HFF-Myc (cell line): ENCODE results near the gene POC1A.

Experiments used
- DNase-seq: peaks from one replicate; pipeline ENCODE4 v3.0.0-alpha.2; 2011; ENCODE audit warnings: low read depth; ENCODE audit errors: extremely low read depth
- H3K4me3 ChIP-seq: replicated peaks from 2 replicates; pipeline ENCODE4 v1.5.1; 2011; ENCODE audit warnings: low read depth, mild to moderate bottlenecking, control low read depth, low read length
- TF ChIP-seq, protein P1 (sequence below): IDR thresholded peaks from 2 replicates; pipeline ENCODE4 v1.5.1; 2012; ENCODE audit warnings: mild to moderate bottlenecking, low read depth, low read length, control low read depth; ENCODE audit errors: missing control alignments

The POC1A gene

DNA sequence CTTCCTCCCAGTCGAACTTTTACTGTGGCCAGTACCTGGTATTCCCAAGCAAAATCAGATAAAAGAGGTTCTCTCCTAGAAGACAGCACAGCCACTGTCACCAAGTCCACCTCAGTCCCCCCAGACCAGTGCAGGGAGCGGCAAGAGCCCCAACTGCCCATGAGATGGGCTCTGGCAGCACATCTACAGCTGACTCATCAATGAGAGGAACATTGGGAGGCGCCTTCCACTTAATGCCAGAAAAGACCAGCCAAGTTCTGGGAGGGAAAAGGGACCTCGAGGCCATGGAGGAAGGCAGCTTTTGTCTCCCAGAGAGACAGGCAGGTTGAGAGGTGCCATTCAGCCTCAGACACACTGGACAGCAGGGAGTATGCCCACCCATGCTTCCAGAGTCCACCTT is 28.2 kb downstream of the POC1A start:
- TF ChIP-seq, protein P1, sequence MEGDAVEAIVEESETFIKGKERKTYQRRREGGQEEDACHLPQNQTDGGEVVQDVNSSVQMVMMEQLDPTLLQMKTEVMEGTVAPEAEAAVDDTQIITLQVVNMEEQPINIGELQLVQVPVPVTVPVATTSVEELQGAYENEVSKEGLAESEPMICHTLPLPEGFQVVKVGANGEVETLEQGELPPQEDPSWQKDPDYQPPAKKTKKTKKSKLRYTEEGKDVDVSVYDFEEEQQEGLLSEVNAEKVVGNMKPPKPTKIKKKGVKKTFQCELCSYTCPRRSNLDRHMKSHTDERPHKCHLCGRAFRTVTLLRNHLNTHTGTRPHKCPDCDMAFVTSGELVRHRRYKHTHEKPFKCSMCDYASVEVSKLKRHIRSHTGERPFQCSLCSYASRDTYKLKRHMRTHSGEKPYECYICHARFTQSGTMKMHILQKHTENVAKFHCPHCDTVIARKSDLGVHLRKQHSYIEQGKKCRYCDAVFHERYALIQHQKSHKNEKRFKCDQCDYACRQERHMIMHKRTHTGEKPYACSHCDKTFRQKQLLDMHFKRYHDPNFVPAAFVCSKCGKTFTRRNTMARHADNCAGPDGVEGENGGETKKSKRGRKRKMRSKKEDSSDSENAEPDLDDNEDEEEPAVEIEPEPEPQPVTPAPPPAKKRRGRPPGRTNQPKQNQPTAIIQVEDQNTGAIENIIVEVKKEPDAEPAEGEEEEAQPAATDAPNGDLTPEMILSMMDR: no peak
- no peak overlapping the region for H3K4me3 ChIP-seq
- DNase-seq: no peak

DNA sequence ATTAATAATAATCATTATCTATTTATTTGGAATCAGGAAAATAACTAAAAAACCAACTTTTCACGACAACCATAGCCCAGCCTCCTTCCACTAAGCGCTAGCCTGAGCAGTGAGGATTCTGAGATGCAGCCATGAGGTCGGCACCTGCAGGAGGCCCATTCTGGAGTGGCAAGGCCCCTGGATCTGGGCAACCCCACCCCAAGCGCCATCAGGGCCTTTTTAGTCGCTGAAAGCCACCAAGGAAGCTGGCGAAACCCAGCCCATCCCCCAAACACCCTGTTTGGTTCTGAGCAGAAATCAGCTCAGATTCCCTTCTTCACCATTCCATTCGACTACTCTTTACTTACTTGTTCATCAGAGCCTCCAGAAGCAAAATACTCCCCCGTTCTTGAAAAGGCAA is 29.5 kb downstream of the POC1A start:
- TF ChIP-seq, protein P1: no peak
- no peak overlapping the region for H3K4me3 ChIP-seq
- DNase-seq: no peak

DNA sequence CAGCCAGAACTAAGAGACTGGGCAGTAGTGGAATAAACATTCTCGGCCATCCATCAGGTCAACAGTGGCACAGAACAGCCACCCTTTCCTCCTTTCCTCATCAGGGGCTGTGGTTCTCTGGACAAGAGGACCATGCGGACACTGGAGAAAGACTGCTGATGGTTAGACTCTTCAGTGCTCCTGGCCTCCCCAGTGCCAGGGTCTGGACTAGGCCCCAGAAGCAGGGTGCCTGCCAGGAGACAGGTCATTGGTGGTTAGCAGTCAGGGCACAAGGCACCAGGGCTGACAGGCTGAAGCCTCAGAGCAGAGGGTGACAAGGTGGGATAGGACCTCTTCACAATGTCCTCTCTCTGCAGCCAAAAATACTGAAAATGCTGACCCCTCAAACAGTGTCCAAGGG is 30.1 kb downstream of the POC1A start:
- no peak for DNase-seq
- no peak overlapping the region for H3K4me3 ChIP-seq
- TF ChIP-seq, protein P1: no peak

DNA sequence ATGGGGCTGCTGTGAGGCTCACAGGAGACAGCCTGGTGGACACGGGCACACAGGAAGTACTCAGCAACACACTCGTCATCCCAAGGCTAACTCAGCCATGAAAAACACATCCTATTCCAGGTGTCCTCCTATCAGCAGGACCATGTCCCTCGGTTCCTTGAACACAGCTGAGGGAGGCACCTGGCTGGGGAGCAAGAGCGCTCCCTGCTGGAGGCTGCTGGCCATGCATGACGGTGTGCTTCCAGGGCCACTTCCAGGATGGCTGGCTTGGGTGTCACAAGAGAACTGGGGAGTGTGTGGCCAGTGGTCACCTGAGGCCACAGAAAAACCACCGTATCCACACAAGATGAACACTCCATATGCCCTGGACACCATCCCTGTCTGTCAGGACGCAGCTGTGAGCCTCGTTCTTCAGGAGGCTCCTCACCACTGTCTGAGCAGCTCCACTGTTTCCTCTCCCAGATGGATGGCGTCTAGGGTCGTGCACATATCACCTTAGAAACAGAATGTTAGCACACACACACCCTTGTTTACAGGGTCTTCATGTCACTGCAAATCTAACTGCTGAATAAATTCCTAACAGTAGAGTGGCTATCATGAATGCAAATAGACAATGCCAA is 31.0 kb downstream of the POC1A start:
- TF ChIP-seq, protein P1: peak; percentile 99
- H3K4me3 ChIP-seq: no peak overlapping the region
- DNase-seq: peak; percentile 52

DNA sequence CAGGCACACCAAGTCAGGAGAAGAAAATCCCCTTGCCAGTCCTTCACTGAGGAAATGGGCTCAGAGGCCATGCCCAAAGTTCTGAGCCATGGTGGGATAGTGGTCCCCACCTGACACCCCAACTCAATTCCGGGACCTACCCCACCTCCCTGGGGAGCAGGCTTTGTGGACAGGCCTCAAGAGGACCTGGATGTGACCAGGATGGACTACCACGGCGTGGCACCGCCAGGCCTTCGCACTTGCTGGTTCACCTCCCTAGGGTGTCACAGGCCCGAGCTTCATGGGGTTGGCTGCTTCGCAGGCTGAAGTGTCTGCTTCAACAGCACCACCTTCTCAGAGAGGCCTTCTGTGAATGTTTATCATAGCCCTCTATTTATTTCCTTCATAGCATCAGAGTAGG is 31.7 kb downstream of the POC1A start:
- TF ChIP-seq, protein P1: no peak
- no peak overlapping the region for H3K4me3 ChIP-seq
- no peak for DNase-seq

DNA sequence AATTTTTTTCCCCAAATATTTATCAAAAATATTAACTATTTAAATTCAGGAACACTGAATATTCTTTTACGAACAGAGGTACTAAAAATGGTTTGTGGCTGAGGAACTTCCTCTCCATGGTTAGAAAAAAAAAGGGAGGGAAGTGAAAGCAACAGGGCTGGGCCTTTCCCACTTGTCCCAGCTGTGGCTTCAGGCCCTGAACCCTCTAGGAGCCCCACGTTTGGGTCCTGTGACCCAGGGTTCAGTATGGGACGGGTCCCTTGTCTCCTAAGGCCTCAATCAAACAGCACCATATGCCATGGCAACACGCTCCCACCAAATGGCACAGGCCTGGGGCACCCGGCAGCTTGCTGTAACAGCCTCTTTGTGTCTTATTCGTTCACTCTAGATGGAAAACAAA is 32.4 kb downstream of the POC1A start:
- TF ChIP-seq, protein P1: no peak
- H3K4me3 ChIP-seq: no peak overlapping the region
- DNase-seq: no peak

DNA sequence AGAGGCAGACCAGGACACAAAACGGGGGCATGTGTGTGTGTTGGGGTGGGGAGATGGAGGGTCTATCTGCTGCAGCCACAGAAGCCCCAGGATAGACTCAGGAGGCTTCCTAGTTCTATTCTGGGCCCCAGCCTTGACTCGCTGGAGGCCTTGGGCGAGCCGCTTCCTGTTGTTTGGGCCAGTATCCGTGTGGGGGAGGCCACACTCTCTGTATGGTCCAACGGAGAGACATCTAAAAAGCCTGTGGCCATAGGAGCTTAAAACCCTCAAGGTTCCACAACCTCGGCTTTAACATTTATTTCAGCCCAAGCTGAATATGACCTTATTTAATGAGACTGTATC is 32.8 kb downstream of the POC1A start:
- TF ChIP-seq, protein P1: no peak
- no peak for DNase-seq
- H3K4me3 ChIP-seq: no peak overlapping the region
